HG02571 (cell line): ENCODE data around the gene TXLNB.

ENCODE experiments used
- ATAC-seq: cut with Tn5 transposase; IDR thresholded peaks from one replicate; pipeline ENCODE4 v1.9.1; 2021; ENCODE audit warnings: mild to moderate bottlenecking, moderate library complexity; ENCODE audit not compliant: unreplicated experiment

Gene TXLNB

GRCh38 chr6:139275279-139276055, 16.3 kb downstream of the TXLNB start:
- no peak for ATAC-seq

GRCh38 chr6:139271056-139271455, 20.7 kb downstream of the TXLNB start:
- peak; percentile 81 for ATAC-seq

DNA sequence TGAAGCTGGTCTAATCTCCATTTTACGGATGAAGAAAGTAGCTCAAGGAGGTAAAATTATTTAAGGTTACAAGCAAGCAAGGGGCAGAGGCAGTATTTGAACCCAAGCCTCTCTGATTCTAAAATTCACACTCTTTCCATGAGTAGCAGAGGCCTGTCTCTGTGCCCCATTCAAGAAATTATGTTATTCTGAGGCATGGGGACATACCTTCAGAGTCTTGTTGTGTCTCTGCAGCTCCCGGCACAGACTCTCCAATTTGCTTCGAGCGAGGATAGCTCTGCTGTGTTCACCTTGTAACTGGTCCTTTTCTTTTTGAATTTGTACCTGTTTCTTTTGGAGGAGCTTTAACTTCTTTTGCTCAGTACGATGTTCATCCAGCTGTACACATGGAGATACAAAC, 21.5 kb downstream of the TXLNB start:
- no peak for ATAC-seq

- no peak for ATAC-seq
These were observed 26.1 kb downstream of the TXLNB start for GRCh38 chr6:139265512-139266190.

DNA sequence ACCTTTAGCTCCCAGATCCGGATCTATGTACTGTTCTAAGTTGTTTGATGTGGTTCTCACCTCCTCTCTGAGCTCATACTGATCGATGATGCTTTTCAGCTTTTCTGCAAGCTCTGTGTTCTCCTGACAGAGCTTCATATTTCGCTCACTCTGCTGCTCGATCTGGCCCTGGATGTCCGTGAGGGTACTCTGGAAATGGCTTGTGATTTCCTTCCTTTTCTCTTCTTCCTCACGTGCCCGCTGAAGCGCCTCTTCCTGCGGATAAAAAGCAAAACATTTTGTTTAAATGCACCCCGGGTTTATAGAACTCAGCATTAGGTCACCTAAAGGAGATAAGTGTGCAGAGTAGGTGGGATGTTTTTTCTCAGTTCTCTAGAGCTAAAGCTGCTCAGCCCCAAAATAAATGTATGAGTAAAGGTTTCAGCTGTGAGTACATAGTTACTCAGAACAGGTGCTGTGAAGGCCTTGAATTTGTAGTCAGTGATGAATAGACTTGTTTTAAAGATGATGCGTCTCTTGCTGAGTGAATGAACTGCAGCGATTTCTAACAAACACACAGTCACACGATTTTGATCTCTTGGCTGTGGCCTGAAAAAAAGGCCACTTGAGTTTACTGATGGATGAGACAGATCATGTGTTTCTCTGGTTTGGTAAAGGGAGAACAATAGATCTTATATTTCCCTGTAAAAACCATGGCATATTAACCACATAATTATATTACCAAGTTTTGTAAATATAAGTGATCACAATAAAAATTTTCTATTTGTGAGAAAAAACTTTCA, 29.1 kb downstream of the TXLNB start:
- ATAC-seq, result peak; percentile 97

GRCh38 chr6:139257821-139258398, 33.9 kb downstream of the TXLNB start:
- peak; percentile 41 for ATAC-seq

GRCh38 chr6:139257291-139257690, 34.5 kb downstream of the TXLNB start:
- no peak for ATAC-seq

- ATAC-seq, result no peak
These were observed 35.7 kb downstream of the TXLNB start for GRCh38 chr6:139256087-139256486.

DNA sequence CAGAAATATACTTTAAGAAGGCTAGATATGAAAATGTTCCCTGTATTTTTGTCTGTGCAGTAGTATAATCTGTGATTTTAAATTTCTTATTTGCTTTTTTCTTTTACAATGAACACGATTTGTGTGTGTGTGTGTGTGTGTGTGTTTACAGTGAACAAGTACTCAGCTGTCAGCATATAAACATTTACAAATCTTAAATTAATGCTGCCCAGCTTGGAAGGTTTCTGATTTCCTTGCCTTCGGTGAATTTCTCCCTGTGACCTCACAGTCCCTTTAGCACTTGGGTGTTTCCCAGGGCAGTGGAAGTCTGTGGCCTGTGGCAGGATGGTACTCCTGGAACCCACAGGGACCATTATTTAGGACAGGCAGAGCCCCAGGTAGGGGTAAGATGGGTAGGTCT, 37.6 kb downstream of the TXLNB start:
- no peak for ATAC-seq

DNA sequence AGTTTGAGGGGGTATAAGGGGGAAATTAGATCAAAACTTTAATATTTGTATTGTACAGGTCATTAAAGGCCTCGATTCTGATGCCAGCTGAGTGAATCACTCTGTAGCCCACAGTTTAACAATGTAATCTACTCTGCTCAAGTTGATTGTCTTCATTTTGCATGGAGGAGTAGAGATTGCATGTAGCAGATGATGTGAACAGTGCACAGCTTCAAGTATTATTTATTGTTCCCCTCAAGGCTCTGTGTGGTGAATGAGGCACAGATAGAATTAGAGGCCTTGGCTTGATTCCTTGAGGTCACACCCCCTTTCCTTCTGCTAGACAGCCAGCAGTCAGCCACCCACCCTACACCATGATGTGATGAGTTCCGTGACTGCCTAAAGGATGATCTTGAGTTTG, 38.1 kb downstream of the TXLNB start:
- no peak for ATAC-seq

- no peak for ATAC-seq
These were observed 40.0 kb downstream of the TXLNB start for GRCh38 chr6:139251691-139252390.

- ATAC-seq, result peak; percentile 38
These were observed 40.6 kb downstream of the TXLNB start for GRCh38 chr6:139251045-139251690.

- ATAC-seq, result peak; percentile 91
These were observed 41.3 kb downstream of the TXLNB start for GRCh38 chr6:139250296-139251044.

GRCh38 chr6:139249395-139249794, 42.4 kb downstream of the TXLNB start:
- ATAC-seq, result no peak

GRCh38 chr6:139248911-139249310, 42.9 kb downstream of the TXLNB start:
- no peak for ATAC-seq

DNA sequence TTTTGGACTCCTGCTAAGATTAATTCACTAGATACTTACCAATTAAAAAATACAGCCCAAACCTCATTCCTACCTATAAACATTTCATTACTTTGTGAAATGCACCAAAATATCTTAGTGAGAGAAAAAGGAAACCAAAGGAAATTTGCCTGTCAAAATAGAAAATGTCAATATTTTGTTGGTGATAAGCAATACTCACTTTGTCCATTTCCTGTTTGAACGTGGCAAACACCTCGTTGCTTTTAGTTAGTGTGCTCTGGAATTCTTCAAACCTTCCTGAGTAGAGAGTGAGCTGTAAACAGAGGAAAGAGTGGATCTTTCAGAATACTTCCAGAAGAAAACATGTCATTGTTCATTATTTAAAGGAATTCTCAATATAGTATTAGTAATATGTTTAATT, 44.2 kb downstream of the TXLNB start:
- ATAC-seq, result no peak

DNA sequence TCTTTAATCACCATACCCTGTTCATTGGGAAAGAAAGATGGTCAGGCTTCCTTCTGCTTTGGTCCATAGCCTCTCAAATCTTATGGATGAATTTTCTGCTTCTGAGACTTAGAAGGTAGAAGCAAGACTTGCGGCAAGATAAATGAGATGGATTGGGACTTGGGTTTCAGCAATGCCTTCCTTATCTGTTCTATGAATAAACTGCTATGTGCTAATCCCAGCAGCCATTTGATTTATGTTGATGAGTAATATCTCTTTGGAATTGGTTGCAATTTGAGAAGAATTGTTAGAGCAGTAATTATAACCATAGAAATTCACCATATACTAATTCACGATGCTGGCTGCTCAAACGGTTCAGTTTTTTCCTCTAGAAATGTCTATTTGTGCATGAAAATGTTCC, 48.3 kb downstream of the TXLNB start:
- ATAC-seq, result no peak

GRCh38 chr6:139242457-139243240, 49.1 kb downstream of the TXLNB start:
- ATAC-seq, result no peak
